Gastrocnemius medialis (tissue), 4 donors: Measurements from ENCODE around the gene MLPH.

ENCODE experiments used
- POLR2A ChIP-seq, 2 donors: fragments of 450-650 bp; IDR thresholded peaks; one replicate each; pipeline ENCODE4 v1.6.1; 2017; ENCODE audit warnings: antibody characterized with exemption in 2 of 2, mild to moderate bottlenecking in 2 of 2, moderate library complexity in 2 of 2
- TF ChIP-seq, protein P1 (sequence below), 5 experiments: fragments of 450-650 bp in 3 of 5; fragments of 200-600 bp in 2 of 5; sonication (generic) in 2 of 5; IDR thresholded peaks in 4 of 5; conservative IDR thresholded peaks in 1 of 5; 1 replicate in 4 of 5; 2 replicates in 1 of 5; pipeline ENCODE4 v1.5.1; 2016 to 2019; ENCODE audit warnings: antibody characterized with exemption in 5 of 5, mild to moderate bottlenecking in 3 of 5, moderate library complexity in 3 of 5

DNA sequence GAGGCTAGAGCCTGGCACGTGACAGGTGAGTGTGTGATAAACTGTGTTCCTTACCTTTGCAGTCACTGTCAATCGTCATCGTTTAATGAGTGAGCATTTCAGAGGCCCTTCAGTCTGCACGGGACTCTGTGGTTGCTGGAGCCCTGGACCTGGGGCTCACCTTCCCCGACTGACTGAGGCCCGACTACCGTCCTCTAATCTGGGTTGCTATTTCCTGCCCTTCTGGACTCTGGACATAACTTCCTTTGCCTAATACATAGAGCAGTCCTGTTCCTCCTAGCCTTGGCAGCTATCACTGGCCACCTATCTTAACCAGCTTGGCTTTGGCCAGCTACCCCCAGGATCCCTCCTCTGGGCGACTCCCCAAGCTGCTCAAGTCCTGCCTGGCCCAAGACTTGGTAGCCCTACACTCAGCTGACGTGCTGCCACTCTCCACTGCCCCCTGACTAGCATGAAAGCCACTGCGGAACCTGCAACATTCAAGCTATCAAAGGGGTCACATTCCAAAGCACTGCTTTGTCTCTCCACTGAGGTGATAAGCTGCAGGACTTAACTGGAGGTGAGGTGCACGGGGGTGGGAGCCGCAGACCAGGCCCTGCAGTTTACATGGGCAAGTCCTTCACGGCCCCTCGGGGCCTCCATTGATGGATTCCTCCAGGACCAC lies 114.5 kb downstream of the MLPH start:
- TF ChIP-seq, protein P1, sequence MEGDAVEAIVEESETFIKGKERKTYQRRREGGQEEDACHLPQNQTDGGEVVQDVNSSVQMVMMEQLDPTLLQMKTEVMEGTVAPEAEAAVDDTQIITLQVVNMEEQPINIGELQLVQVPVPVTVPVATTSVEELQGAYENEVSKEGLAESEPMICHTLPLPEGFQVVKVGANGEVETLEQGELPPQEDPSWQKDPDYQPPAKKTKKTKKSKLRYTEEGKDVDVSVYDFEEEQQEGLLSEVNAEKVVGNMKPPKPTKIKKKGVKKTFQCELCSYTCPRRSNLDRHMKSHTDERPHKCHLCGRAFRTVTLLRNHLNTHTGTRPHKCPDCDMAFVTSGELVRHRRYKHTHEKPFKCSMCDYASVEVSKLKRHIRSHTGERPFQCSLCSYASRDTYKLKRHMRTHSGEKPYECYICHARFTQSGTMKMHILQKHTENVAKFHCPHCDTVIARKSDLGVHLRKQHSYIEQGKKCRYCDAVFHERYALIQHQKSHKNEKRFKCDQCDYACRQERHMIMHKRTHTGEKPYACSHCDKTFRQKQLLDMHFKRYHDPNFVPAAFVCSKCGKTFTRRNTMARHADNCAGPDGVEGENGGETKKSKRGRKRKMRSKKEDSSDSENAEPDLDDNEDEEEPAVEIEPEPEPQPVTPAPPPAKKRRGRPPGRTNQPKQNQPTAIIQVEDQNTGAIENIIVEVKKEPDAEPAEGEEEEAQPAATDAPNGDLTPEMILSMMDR (IDR thresholded peaks at IDR 0.05 in 4 of 5, conservative IDR thresholded peaks at IDR 0.05 in 1 of 5), result no peak
- no peak for TF ChIP-seq POLR2A (IDR thresholded peaks at IDR 0.05)
